Activated T-helper 2 cell treated with anti-CD3 and anti-CD28 coated beads, Interferon-gamma antibody, Interleukin-2, Interleukin-4, amounts not matched to agents 10 μg/mL and 5 μg/mL and 100 μg/mL, durations not matched to agents 14 hours and 24 hours and 36 hours (primary cell): ENCODE results near the gene FPR3. TPM values are rescaled to one million over a fixed set of nuclear protein-coding genes. Genes with fewer than 3 reads are reported as not detected.
"Not testable (repeated sequence)": the region's sequence is repeated elsewhere in the genome, so short reads cannot be mapped to it uniquely, and the experiment has no call there.

ENCODE experiments used
- DNase-seq: peaks from one replicate; pipeline ENCODE4 v3.0.0; 2021; ENCODE audit warnings: low spot score
- H3K27ac Mint-ChIP-seq: one replicate; pipeline ENCODE4 v1.8.0; 2021; ENCODE audit warnings: mixed read lengths
- H3K27me3 Mint-ChIP-seq: one replicate; pipeline ENCODE4 v1.8.0; 2021; ENCODE audit warnings: low read depth, mixed read lengths
- H3K36me3 Mint-ChIP-seq: one replicate; pipeline ENCODE4 v1.8.0; 2021; ENCODE audit warnings: low read depth, mixed read lengths
- H3K4me1 Mint-ChIP-seq: one replicate; pipeline ENCODE4 v1.8.0; 2021; ENCODE audit warnings: low read depth, mixed read lengths
- H3K4me3 Mint-ChIP-seq: one replicate; pipeline ENCODE4 v1.8.0; 2021; ENCODE audit warnings: low read depth, mild to moderate bottlenecking, moderate library complexity, mixed read lengths
- H3K9me3 Mint-ChIP-seq: one replicate; pipeline ENCODE4 v1.8.0; 2021; ENCODE audit warnings: mixed read lengths
- intact Hi-C: fragments of 100-400 bp; cut with micrococcal nuclease; formaldehyde crosslinking; loops from one replicate; pipeline ENCODE4 v1.15.1; 2023
- total RNA-seq: library from RNA; stranded (reverse); gene quantifications from 2 replicates; pipeline ENCODE4 v1.2.3, GENCODE V29; 2022

FPR3 gene
- total RNA-seq, 1 donor from 2014 or later, result not detected

- Mint-ChIP-seq H3K9me3 (peaks cover 54% of the 10 kb centered on the region), H3K36me3 (no peaks in the 10 kb centered on the region), H3K4me1 (no peaks in the 10 kb centered on the region), H3K4me3 (no peak overlapping the region), H3K27me3 (no peaks in the 10 kb centered on the region), H3K27ac (no peak overlapping the region)
- intact Hi-C loops, result no loop called here
- no peak for DNase-seq
Observed at GRCh38 chr19:51803519-51803918, 8.6 kb downstream of the FPR3 start.

GRCh38 chr19:51803967-51804366, 9.0 kb downstream of the FPR3 start:
- Mint-ChIP-seq H3K27me3 (no peaks in the 10 kb centered on the region), H3K9me3 (peaks cover 55% of the 10 kb centered on the region), H3K4me3 (no peak overlapping the region), H3K4me1 (no peaks in the 10 kb centered on the region), H3K27ac (no peak overlapping the region), H3K36me3 (no peaks in the 10 kb centered on the region)
- DNase-seq, result no peak
- intact Hi-C loops, result no loop called here

GRCh38 chr19:51804789-51805188, 9.8 kb downstream of the FPR3 start:
- DNase-seq, H3K4me1 Mint-ChIP-seq, H3K27ac Mint-ChIP-seq, H3K27me3 Mint-ChIP-seq, H3K4me3 Mint-ChIP-seq, H3K36me3 Mint-ChIP-seq, intact Hi-C loops: not testable (repeated sequence)
- peaks cover 55% of the 10 kb centered on the region for H3K9me3 Mint-ChIP-seq

GRCh38 chr19:51805396-51805795, 10.4 kb downstream of the FPR3 start:
- peaks cover 53% of the 10 kb centered on the region for H3K9me3 Mint-ChIP-seq
- intact Hi-C loops, H3K4me1 Mint-ChIP-seq, H3K4me3 Mint-ChIP-seq, DNase-seq, H3K36me3 Mint-ChIP-seq, H3K27ac Mint-ChIP-seq, H3K27me3 Mint-ChIP-seq: not testable (repeated sequence)

GRCh38 chr19:51806571-51806970, 11.6 kb downstream of the FPR3 start:
- intact Hi-C loops, H3K36me3 Mint-ChIP-seq, H3K4me1 Mint-ChIP-seq, H3K4me3 Mint-ChIP-seq, H3K27ac Mint-ChIP-seq, H3K27me3 Mint-ChIP-seq, DNase-seq: not testable (repeated sequence)
- peaks cover 57% of the 10 kb centered on the region for H3K9me3 Mint-ChIP-seq

- Mint-ChIP-seq H3K4me3 (no peak overlapping the region), H3K27me3 (no peaks in the 10 kb centered on the region), H3K4me1 (no peaks in the 10 kb centered on the region), H3K36me3 (no peaks in the 10 kb centered on the region), H3K9me3 (peaks cover 57% of the 10 kb centered on the region), H3K27ac (no peak overlapping the region)
- intact Hi-C loops, result no loop called here
- DNase-seq, result no peak
Observed at GRCh38 chr19:51807111-51807701, 12.2 kb downstream of the FPR3 start.

GRCh38 chr19:51807925-51808324, 13.0 kb downstream of the FPR3 start:
- DNase-seq, result no peak
- no peaks in the 10 kb centered on the region for H3K27me3 Mint-ChIP-seq
- H3K27ac Mint-ChIP-seq, result no peak overlapping the region
- H3K36me3 Mint-ChIP-seq, result no peaks in the 10 kb centered on the region
- H3K4me3 Mint-ChIP-seq, result no peak overlapping the region
- intact Hi-C loops, result no loop called here
- no peaks in the 10 kb centered on the region for H3K4me1 Mint-ChIP-seq
- H3K9me3 Mint-ChIP-seq, result peaks cover 56% of the 10 kb centered on the region

- peaks cover 52% of the 10 kb centered on the region for H3K9me3 Mint-ChIP-seq
- H3K36me3 Mint-ChIP-seq, result no peaks in the 10 kb centered on the region
Observed at GRCh38 chr19:51808333-51808986, 13.5 kb downstream of the FPR3 start.

GRCh38 chr19:51809787-51810186, 14.8 kb downstream of the FPR3 start:
- Mint-ChIP-seq H3K9me3 (peaks cover 56% of the 10 kb centered on the region), H3K4me1 (no peaks in the 10 kb centered on the region), H3K4me3 (no peak overlapping the region), H3K27me3 (no peaks in the 10 kb centered on the region), H3K36me3 (no peaks in the 10 kb centered on the region), H3K27ac (no peak overlapping the region)
- intact Hi-C loops, result no loop called here
- no peak for DNase-seq

More at GRCh38 chr19:51808333-51808986, 13.5 kb downstream of the FPR3 start:
- DNase-seq, result no peak
- Mint-ChIP-seq H3K4me3 (no peak overlapping the region), H3K27ac (no peak overlapping the region), H3K27me3 (no peaks in the 10 kb centered on the region), H3K4me1 (no peaks in the 10 kb centered on the region)
- intact Hi-C loops, result no loop called here

GRCh38 chr19:51810223-51810622, 15.3 kb downstream of the FPR3 start:
- Mint-ChIP-seq H3K27ac (no peak overlapping the region), H3K36me3 (no peaks in the 10 kb centered on the region), H3K9me3 (peaks cover 56% of the 10 kb centered on the region), H3K4me1 (no peaks in the 10 kb centered on the region), H3K27me3 (no peaks in the 10 kb centered on the region), H3K4me3 (no peak overlapping the region)
- intact Hi-C loops, result no loop called here
- DNase-seq, result no peak

- H3K4me1 Mint-ChIP-seq, result no peaks in the 10 kb centered on the region
- DNase-seq, result no peak
- no peak overlapping the region for H3K27ac Mint-ChIP-seq
- H3K4me3 Mint-ChIP-seq, result no peak overlapping the region
- no peaks in the 10 kb centered on the region for H3K36me3 Mint-ChIP-seq
- peaks cover 60% of the 10 kb centered on the region for H3K9me3 Mint-ChIP-seq
- no peaks in the 10 kb centered on the region for H3K27me3 Mint-ChIP-seq
- intact Hi-C loops, result no loop called here
Observed at GRCh38 chr19:51811344-51811743, 16.4 kb downstream of the FPR3 start.

- Mint-ChIP-seq H3K4me1 (no peaks in the 10 kb centered on the region), H3K36me3 (no peaks in the 10 kb centered on the region), H3K27me3 (no peaks in the 10 kb centered on the region), H3K4me3 (no peak overlapping the region), H3K9me3 (peaks cover 60% of the 10 kb centered on the region), H3K27ac (no peak overlapping the region)
- intact Hi-C loops, result no loop called here
- DNase-seq, result no peak
Observed at GRCh38 chr19:51815043-51815442, 20.1 kb downstream of the FPR3 start.

- no peak overlapping the region for H3K27ac Mint-ChIP-seq
- intact Hi-C loops, result no loop called here
Observed at GRCh38 chr19:51816711-51817110, 21.8 kb downstream of the FPR3 start.

More at GRCh38 chr19:51816711-51817110, 21.8 kb downstream of the FPR3 start:
- H3K4me1 Mint-ChIP-seq, result no peaks in the 10 kb centered on the region
- DNase-seq, result no peak
- H3K27me3 Mint-ChIP-seq, result no peaks in the 10 kb centered on the region
- H3K4me3 Mint-ChIP-seq, result no peak overlapping the region
- H3K9me3 Mint-ChIP-seq, result peaks cover 56% of the 10 kb centered on the region
- no peaks in the 10 kb centered on the region for H3K36me3 Mint-ChIP-seq
